ENCODE results near the gene FKBP11.

FKBP11 gene

GRCh38 chr12:48889679-48890078, 35.6 kb downstream of the FKBP11 start:
- DNase-seq (ENCODE audit: low spot score), result no peak
- no peak for TF ChIP-seq CTCF (IDR thresholded peaks at IDR 0.05; ENCODE audit: extremely low read depth, missing control alignments)

GRCh38 chr12:48883305-48884161, 41.8 kb downstream of the FKBP11 start:
- TF ChIP-seq CTCF (IDR thresholded peaks at IDR 0.05; ENCODE audit: extremely low read depth, missing control alignments), result no peak
- no peak for DNase-seq (ENCODE audit: low spot score)

- no peak for TF ChIP-seq CTCF (IDR thresholded peaks at IDR 0.05; ENCODE audit: extremely low read depth, missing control alignments)
- no peak for DNase-seq (ENCODE audit: low spot score)
Measured at GRCh38 chr12:48882972-48883304, 42.4 kb downstream of the FKBP11 start.

DNA sequence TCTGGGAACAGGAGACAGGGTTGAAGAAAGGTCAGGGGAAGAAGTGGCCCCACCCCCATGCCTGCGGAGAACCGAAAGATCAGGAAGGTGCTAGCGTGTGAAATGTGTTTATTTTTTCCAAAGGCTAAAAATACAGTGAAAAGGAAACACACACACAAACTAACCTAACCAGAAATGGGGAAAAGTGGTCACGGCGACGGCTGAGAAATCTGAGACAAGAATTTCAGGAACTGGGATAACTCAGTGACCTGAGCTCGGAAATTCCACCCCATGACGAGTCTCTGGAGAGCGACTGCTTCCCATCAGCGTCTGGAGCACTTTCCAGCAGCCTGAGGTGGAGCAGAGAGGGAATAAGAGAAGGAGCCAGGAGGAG, 43.0 kb downstream of the FKBP11 start:
- no peak for TF ChIP-seq CTCF (IDR thresholded peaks at IDR 0.05; ENCODE audit: extremely low read depth, missing control alignments)
- DNase-seq (ENCODE audit: low spot score), result no peak

GRCh38 chr12:48881686-48882314, 43.5 kb downstream of the FKBP11 start:
- no peak for TF ChIP-seq CTCF (IDR thresholded peaks at IDR 0.05; ENCODE audit: extremely low read depth, missing control alignments)
- no peak for DNase-seq (ENCODE audit: low spot score)

DNA sequence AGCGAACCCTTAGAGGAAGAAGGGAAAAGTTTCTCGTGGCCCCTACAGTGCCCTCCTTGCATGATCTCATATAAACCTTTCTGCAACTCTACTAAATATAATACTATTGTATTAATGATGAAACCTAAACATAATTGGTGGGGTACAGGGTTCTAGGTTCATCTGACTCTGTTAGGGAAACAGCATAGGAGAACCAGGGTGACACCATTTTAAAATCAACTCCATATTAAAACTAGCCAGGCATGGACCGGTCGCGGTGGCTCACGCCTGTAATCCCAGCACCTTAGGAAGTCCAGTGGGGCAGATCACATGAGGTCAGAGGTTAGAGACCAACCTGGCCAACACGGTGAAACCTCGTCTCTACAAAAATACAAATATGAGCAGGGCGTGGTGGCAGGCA, 44.6 kb downstream of the FKBP11 start:
- no peak for TF ChIP-seq CTCF (IDR thresholded peaks at IDR 0.05; ENCODE audit: extremely low read depth, missing control alignments)
- DNase-seq (ENCODE audit: low spot score), result no peak

GRCh38 chr12:48878548-48878947, 46.7 kb downstream of the FKBP11 start:
- DNase-seq (ENCODE audit: low spot score), result no peak
- no peak for TF ChIP-seq CTCF (IDR thresholded peaks at IDR 0.05; ENCODE audit: extremely low read depth, missing control alignments)

All from GM20000 (cell line).